GM19438 (cell line): ENCODE results near the gene MS4A6E.
A peak's percentile ranks its signal among the peaks of the same experiment; 100 is the strongest.

Experiments used
- ATAC-seq: cut with Tn5 transposase; IDR thresholded peaks from one replicate; pipeline ENCODE4 v1.9.1; 2021; ENCODE audit warnings: low read depth; ENCODE audit not compliant: unreplicated experiment

Gene MS4A6E

GRCh38 chr11:60371386-60371785 lies 44.3 kb downstream of the MS4A6E start:
- no peak for ATAC-seq

- no peak for ATAC-seq
Observed at GRCh38 chr11:60371854-60372253, 44.8 kb downstream of the MS4A6E start.

GRCh38 chr11:60372767-60373166 lies 45.7 kb downstream of the MS4A6E start:
- no peak for ATAC-seq

GRCh38 chr11:60375316-60375715 lies 48.3 kb downstream of the MS4A6E start:
- ATAC-seq: no peak

- ATAC-seq: no peak
Observed at GRCh38 chr11:60376601-60377000, 49.5 kb downstream of the MS4A6E start.

- ATAC-seq: peak; percentile 47
Observed at GRCh38 chr11:60377401-60378136, 50.5 kb downstream of the MS4A6E start.

- peak; percentile 82 for ATAC-seq
Observed at GRCh38 chr11:60378354-60378753, 51.3 kb downstream of the MS4A6E start, which contains the start of gene MS4A7. Gene MS4A7 (plus strand): TSS chr11:60378532. CDS start chr11:60383142, 4,610 bp downstream.

- peak; percentile 86 for ATAC-seq
Observed at GRCh38 chr11:60389279-60389910, 62.3 kb downstream of the MS4A6E start.

- ATAC-seq: no peak
Observed at GRCh38 chr11:60390419-60390818, 63.4 kb downstream of the MS4A6E start.
